ENCODE results near the gene PPM1F. TPM values are rescaled to one million over a fixed set of nuclear protein-coding genes. Genes with fewer than 3 reads are reported as not detected.

Gene PPM1F
- total RNA-seq, 2 donors from 2014 or later = 14.5 to 26.4 TPM

DNA sequence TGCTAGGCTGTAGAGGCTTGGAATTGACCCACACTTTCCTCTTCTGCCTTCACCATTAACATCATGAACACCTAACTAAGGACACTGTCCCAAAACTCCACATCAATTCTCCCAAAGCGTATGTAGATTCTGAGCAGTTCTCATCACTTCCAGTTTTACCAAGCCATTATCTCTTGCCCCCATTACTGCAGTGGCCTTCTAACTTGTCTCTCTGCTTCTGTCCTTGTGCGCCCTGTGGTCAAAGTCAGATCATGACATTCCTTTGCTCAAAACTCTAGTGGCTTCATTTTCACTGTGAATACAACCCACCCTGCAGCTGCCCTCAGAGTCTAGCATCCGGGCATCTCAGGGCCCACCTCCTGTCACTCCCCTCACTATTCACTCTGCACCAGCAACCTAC lies 43.0 kb upstream of the PPM1F start:
- intact Hi-C loops (cut with DNase I) = no loop called here
- DNase-seq (no peak), ATAC-seq (no peak)
- Histone ChIP-seq H3K9me3 (no peaks in the 10 kb centered on the region), H3K4me3 (no peak overlapping the region), H3K27me3 (no peaks in the 10 kb centered on the region), H3K36me3 (replicated peaks in 1 of 2; ENCODE audit: insufficient read depth in 1 of 2, low read depth in 2 of 2) (no peaks in the 10 kb centered on the region), H3K4me1 (no peaks in the 10 kb centered on the region), H3K27ac (no peak overlapping the region)
- no peak for TF ChIP-seq POLR2A (IDR thresholded peaks at IDR 0.05)
- TF ChIP-seq, protein P1, sequence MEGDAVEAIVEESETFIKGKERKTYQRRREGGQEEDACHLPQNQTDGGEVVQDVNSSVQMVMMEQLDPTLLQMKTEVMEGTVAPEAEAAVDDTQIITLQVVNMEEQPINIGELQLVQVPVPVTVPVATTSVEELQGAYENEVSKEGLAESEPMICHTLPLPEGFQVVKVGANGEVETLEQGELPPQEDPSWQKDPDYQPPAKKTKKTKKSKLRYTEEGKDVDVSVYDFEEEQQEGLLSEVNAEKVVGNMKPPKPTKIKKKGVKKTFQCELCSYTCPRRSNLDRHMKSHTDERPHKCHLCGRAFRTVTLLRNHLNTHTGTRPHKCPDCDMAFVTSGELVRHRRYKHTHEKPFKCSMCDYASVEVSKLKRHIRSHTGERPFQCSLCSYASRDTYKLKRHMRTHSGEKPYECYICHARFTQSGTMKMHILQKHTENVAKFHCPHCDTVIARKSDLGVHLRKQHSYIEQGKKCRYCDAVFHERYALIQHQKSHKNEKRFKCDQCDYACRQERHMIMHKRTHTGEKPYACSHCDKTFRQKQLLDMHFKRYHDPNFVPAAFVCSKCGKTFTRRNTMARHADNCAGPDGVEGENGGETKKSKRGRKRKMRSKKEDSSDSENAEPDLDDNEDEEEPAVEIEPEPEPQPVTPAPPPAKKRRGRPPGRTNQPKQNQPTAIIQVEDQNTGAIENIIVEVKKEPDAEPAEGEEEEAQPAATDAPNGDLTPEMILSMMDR (IDR thresholded peaks at IDR 0.05) = no peak
- 85 to 90% methylated on average over 3 of the region's 3 CpGs for WGBS, 2 donors

DNA sequence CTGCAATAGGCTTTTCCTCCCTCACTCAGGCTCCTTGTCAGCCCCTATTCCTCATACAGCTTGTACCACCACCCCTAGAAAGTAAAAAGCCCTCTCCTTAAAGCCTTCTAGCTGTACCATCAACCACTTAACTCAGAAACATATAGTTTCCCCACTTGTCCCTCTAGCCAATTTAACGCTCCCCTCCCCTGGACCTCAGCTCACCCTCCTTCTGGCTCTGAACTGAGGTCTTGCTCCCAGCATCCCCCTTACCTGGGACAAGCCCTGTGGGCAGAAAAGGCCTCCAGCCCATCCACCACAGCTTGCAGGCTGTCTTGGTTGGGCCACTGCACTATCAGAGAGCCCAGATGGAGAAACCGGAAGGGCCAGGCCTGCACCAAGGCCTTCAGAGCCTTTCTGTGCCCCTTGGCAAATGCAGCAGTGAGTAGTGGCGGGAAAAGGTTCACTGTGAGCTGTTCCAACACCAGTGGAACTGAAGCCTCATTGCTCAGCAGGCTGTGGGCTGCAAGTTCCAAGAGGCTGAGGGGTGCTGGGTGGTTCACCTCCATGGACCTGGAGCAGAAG lies 42.3 kb upstream of the PPM1F start:
- no peak for ATAC-seq
- WGBS, 2 donors = 86 to 95% methylated on average over 3 of the region's 3 CpGs
- H3K9me3 ChIP-seq = no peaks in the 10 kb centered on the region
- no peaks in the 10 kb centered on the region for H3K36me3 ChIP-seq (replicated peaks in 1 of 2; ENCODE audit: insufficient read depth in 1 of 2, low read depth in 2 of 2)
- no peaks in the 10 kb centered on the region for H3K4me1 ChIP-seq
- intact Hi-C loops (cut with DNase I) = no loop called here
- TF ChIP-seq, protein P1 (IDR thresholded peaks at IDR 0.05) = no peak
- TF ChIP-seq POLR2A (IDR thresholded peaks at IDR 0.05) = no peak
- H3K27ac ChIP-seq = no peak overlapping the region
- no peak overlapping the region for H3K4me3 ChIP-seq
- H3K27me3 ChIP-seq = no peaks in the 10 kb centered on the region
- no peak for DNase-seq

DNA sequence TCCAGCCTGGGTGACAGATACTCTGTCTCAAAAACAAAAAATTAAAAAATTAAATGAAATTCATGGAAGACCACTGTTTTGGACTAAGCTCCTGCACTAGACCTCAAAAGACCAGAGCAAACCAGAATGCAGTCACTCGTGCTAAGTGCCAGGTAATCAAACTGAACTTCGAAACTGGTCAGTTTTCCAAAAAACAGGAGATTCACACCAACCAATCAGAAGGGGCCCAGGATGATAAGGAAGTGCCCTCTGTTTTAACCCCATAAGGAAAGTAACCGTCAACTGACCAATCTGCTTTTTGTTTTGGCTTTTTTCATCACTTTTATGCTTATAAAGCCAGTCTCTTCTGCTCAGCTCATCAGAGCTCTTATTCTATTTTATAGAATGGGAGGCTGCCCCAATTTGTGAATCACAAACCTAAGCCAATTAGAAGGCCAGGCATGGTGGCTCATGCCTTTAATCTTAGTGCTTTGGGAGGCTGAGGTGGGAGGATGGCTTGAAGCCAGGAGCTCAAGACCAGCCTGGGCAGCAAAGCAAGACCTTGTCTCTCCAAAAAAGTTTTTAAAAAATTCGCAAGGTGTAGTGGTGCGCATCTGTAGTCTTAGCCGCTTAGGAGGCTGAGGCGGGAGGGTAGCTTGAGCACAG lies 40.1 kb upstream of the PPM1F start:
- DNase-seq (no peak), ATAC-seq (no peak)
- H3K4me3 ChIP-seq = no peak overlapping the region
- TF ChIP-seq, protein P1 (IDR thresholded peaks at IDR 0.05) = no peak
- no peak for TF ChIP-seq POLR2A (IDR thresholded peaks at IDR 0.05)
- no peaks in the 10 kb centered on the region for H3K4me1 ChIP-seq
- H3K27ac ChIP-seq = no peak overlapping the region
- intact Hi-C loops (cut with DNase I) = no loop called here
- WGBS, 2 donors = 55 to 65% methylated on average over 7 of the region's 7 CpGs
- H3K27me3 ChIP-seq = no peaks in the 10 kb centered on the region
- no peaks in the 10 kb centered on the region for H3K36me3 ChIP-seq (replicated peaks in 1 of 2; ENCODE audit: insufficient read depth in 1 of 2, low read depth in 2 of 2)
- no peaks in the 10 kb centered on the region for H3K9me3 ChIP-seq

DNA sequence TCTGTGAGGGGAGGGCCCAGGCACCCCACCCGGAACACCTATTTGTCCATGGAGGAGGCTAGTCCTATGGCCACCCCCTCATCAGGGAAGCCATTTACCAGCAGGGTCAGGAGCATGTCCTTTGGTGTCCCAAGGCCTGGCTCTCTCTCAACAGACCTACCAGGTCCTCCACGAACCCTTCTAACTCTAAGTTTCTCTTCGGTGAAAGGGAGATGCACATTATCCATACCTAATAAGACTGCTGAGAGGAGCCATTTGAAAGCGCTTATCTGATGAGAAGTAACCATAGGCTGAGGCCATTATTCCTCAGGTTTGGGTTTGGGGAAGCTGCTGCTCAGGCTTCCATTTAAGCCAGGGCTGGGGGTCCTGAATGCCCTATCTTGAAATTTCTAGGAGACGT lies 39.1 kb upstream of the PPM1F start:
- no peaks in the 10 kb centered on the region for H3K36me3 ChIP-seq (replicated peaks in 1 of 2; ENCODE audit: insufficient read depth in 1 of 2, low read depth in 2 of 2)
- DNase-seq = no peak
- no peak overlapping the region for H3K4me3 ChIP-seq
- no peaks in the 10 kb centered on the region for H3K9me3 ChIP-seq
- no peak overlapping the region for H3K27ac ChIP-seq
- ATAC-seq = no peak
- H3K4me1 ChIP-seq = no peaks in the 10 kb centered on the region
- no peaks in the 10 kb centered on the region for H3K27me3 ChIP-seq
- WGBS, 2 donors = 79 to 82% methylated on average over 4 to 5 of the region's 5 CpGs
- intact Hi-C loops (cut with DNase I) = no loop called here
- TF ChIP-seq POLR2A (IDR thresholded peaks at IDR 0.05) = no peak
- TF ChIP-seq, protein P1 (IDR thresholded peaks at IDR 0.05) = no peak

DNA sequence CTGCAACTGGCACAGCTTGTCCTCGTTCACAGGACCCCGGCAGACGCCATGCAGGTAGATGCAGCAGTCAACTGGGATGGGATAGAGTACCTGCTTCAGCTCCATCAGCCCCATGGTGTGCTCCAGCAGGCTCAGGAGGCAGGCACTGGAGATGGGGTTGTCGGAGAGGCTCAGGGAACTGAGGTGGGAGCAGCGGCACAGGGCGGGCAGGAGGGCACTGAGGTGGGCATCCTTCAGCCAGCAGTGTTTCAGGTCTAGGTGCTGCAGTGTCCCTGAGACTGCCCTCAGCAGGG lies 38.6 kb upstream of the PPM1F start:
- no peaks in the 10 kb centered on the region for H3K4me1 ChIP-seq

More for the DNA sequence above, 38.6 kb upstream of the PPM1F start:
- intact Hi-C loops (cut with DNase I) = no loop called here
- TF ChIP-seq, protein P1 (IDR thresholded peaks at IDR 0.05) = no peak
- TF ChIP-seq POLR2A (IDR thresholded peaks at IDR 0.05) = no peak
- no peaks in the 10 kb centered on the region for H3K9me3 ChIP-seq
- 55 to 86% methylated on average over 3 to 6 of the region's 6 CpGs for WGBS, 2 donors
- DNase-seq (no peak), ATAC-seq (no peak)
- no peaks in the 10 kb centered on the region for H3K27me3 ChIP-seq
- H3K27ac ChIP-seq = no peak overlapping the region
- no peak overlapping the region for H3K4me3 ChIP-seq
- no peaks in the 10 kb centered on the region for H3K36me3 ChIP-seq (replicated peaks in 1 of 2; ENCODE audit: insufficient read depth in 1 of 2, low read depth in 2 of 2)
